Cardiac fibroblast (primary cell): ENCODE measurements around the gene USP17L10.
"Not testable (repeated sequence)": the region's sequence is repeated elsewhere in the genome, so short reads cannot be mapped to it uniquely, and the experiment has no call there.

Experiments
- DNase-seq, 2 donors: peaks; one replicate each; pipeline versions ENCODE4 v3.0.0 to v3.0.0-alpha.2; 2010; ENCODE audit warnings: low read depth in 2 of 2
- H3K4me3 ChIP-seq, 2 donors: replicated peaks in 1 of 2; 1 replicate in 1 of 2; 2 replicates in 1 of 2; pipeline ENCODE4 v1.5.1; 2011; ENCODE audit warnings: low read depth in 2 of 2, low read length in 2 of 2, mild to moderate bottlenecking in 2 of 2, moderate library complexity in 1 of 2

Gene USP17L10, protein sequence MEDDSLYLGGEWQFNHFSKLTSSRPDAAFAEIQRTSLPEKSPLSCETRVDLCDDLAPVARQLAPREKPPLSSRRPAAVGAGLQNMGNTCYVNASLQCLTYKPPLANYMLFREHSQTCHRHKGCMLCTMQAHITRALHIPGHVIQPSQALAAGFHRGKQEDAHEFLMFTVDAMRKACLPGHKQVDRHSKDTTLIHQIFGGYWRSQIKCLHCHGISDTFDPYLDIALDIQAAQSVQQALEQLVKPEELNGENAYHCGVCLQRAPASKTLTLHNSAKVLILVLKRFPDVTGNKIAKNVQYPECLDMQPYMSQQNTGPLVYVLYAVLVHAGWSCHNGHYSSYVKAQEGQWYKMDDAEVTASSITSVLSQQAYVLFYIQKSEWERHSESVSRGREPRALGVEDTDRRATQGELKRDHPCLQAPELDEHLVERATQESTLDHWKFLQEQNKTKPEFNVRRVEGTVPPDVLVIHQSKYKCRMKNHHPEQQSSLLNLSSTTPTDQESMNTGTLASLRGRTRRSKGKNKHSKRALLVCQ

DNA sequence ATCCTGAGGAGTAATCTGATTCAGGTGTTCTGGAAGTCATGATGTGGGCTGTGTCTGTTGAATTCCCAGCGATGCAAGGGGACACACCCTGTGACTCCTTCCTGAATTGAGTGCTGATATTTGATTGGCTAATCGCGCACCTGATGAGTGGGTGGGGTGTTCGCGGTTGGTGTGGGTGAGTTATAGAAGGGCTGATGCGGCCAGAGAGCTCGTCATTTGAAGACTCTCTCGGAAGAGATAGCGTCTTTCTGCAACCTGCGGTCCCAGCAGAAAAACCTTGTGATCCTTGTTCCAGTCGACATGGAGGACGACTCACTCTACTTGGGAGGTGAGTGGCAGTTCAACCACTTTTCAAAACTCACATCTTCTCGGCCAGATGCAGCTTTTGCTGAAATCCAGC, at the start of gene USP17L10:
Gene USP17L10 (plus strand): TSS at position 301 of the 400 bp plus-strand sequence. CDS start 0 bp downstream, at position 301.
- not testable (repeated sequence) for H3K4me3 ChIP-seq, DNase-seq

DNA sequence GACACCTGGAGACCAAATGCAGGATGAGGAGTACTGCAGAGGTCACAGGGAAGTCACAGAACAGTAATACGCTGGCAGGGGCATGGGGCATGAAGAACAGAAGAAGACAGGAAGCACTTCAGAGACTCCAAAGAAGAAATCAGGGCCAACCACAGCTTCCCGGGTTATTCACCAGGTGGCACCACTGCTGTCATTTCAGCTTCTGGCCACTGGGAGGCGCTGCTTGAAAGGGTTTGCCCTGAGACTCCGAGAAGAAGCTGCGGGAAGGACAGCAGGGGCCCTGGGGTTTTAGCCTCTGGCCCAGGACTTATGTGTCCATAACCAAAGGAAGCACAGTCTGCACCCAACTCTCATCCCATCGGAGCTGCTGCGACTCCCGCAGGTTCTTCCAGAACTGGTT, 44.5 kb upstream of the USP17L10 start:
- DNase-seq = peak in 1 of 2 donors; percentile 14
- not testable (repeated sequence) for H3K4me3 ChIP-seq

DNA sequence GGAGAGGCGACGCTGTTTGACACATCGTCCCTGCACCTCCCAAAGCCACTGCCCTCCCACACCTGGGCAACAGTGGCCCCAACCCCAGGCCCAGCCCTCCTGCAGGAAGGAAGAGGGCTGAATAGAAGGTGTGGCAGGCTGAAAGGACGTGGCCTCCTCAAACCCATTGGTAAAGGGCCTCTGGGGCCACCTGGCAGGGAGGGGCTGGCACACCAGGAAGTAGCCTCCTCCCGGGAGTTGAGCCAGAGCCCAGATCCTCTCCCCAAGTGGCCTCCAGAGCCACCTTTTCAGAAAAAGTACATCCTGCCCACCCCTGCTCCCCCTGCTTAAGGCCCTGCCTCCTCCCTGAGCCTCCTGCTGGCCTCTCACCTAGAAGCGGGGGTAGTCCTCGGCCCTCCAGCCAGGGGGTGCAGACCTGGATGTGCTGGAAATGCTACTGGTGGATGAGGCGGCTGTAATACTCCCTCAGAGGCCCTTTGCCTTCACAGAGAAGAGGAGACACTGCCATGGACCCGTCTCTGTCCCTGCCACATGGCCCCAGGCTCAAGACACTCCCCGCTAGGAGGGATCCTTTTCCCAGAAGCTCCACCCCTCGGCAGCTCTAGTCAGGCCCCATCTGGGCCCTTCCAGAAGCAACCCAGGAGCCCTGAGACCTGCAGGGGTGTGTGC, 40.5 kb upstream of the USP17L10 start, which contains the start of gene FAM90A26:
Gene FAM90A26 (plus strand): TSS at position 619 of the 669 bp plus-strand sequence. CDS start 2,764 bp downstream, outside the sequence.
- DNase-seq = not testable (repeated sequence)

DNA sequence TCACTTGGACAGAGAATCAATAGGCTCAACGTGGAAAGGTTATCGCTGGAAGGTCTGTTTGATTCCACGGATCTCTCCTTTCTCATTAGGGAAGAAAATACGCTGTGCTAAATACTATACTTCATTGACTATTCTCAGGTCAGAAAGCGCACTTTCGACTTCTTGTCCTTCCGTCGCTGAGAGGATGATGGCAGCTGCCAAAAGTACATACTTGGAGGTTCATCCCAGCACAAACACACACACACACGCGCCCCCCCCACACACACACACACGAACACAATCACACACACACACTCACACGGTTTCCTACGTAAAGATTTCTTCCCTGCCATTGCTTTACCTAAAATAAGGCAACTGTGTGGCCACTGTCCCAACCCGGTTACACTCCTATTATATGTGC, 4.2 kb downstream of the USP17L10 start:
- not testable (repeated sequence) for DNase-seq, H3K4me3 ChIP-seq

More for the DNA sequence above, 40.5 kb upstream of the USP17L10 start, which contains the start of gene FAM90A26:
- H3K4me3 ChIP-seq = not testable (repeated sequence)

DNA sequence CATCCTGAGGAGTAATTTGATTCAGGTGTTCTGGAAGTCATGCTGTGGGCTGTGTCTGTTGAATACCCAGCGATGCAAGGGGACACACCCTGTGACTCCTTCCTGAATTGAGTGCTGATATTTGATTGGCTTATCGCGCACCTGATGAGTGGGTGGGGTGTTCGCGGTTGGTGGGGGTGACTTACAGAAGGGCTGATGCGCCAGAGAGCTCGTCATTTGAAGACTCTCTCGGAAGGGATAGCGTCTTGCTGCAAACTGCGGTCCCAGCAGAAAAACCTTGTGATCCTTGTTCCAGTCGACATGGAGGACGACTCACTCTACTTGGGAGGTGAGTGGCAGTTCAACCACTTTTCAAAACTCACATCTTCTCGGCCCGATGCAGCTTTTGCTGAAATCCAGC, 4.6 kb downstream of the USP17L10 start, which contains the start of gene USP17L11:
Gene USP17L11 (plus strand): TSS at position 301 of the 400 bp plus-strand sequence. CDS start 0 bp downstream, at position 301.
- not testable (repeated sequence) for H3K4me3 ChIP-seq

DNA sequence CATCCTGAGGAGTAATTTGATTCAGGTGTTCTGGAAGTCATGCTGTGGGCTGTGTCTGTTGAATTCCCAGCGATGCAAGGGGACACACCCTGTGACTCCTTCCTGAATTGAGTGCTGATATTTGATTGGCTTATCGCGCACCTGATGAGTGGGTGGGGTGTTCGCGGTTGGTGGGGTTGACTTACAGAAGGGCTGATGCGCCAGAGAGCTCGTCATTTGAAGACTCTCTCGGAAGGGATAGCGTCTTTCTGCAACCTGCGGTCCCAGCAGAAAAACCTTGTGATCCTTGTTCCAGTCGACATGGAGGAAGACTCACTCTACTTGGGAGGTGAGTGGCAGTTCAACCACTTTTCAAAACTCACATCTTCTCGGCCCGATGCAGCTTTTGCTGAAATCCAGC, 9.4 kb downstream of the USP17L10 start, which contains the start of gene USP17L12:
Gene USP17L12 (plus strand): TSS at position 301 of the 400 bp plus-strand sequence. CDS start 0 bp downstream, at position 301.
- H3K4me3 ChIP-seq, DNase-seq: not testable (repeated sequence)

More for the DNA sequence above, 4.6 kb downstream of the USP17L10 start, which contains the start of gene USP17L11:
- DNase-seq = not testable (repeated sequence)

DNA sequence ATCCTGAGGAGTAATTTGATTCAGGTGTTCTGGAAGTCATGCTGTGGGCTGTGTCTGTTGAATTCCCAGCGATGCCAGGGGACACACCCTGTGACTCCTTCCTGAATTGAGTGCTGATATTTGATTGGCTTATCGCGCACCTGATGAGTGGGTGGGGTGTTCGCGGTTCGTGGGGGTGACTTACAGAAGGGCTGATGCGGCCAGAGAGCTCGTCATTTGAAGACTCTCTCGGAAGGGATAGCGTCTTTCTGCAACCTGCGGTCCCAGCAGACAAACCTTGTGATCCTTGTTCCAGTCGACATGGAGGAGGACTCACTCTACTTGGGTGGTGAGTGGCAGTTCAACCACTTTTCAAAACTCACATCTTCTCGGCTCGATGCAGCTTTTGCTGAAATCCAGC, 14.1 kb downstream of the USP17L10 start, which contains the start of gene USP17L13:
Gene USP17L13 (plus strand): TSS at position 301 of the 400 bp plus-strand sequence. CDS start 0 bp downstream, at position 301.
- DNase-seq, H3K4me3 ChIP-seq: not testable (repeated sequence)

DNA sequence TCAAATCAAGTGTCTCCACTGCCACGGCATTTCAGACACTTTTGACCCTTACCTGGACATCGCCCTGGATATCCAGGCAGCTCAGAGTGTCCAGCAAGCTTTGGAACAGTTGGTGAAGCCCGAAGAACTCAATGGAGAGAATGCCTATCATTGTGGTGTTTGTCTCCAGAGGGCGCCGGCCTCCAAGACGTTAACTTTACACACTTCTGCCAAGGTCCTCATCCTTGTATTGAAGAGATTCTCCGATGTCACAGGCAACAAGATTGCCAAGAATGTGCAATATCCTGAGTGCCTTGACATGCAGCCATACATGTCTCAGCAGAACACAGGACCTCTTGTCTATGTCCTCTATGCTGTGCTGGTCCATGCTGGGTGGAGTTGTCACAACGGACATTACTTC, 19.8 kb downstream of the USP17L10 start:
- DNase-seq, H3K4me3 ChIP-seq: not testable (repeated sequence)

DNA sequence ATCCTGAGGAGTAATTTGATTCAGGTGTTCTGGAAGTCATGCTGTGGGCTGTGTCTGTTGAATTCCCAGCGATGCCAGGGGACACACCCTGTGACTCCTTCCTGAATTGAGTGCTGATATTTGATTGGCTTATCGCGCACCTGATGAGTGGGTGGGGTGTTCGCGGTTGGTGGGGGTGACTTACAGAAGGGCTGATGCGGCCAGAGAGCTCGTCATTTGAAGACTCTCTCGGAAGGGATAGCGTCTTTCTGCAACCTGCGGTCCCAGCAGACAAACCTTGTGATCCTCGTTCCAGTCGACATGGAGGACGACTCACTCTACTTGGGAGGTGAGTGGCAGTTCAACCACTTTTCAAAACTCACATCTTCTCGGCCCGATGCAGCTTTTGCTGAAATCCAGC, 23.6 kb downstream of the USP17L10 start, which contains the start of gene USP17L15:
Gene USP17L15 (plus strand): TSS at position 301 of the 400 bp plus-strand sequence. CDS start 0 bp downstream, at position 301.
- H3K4me3 ChIP-seq, DNase-seq: not testable (repeated sequence)

DNA sequence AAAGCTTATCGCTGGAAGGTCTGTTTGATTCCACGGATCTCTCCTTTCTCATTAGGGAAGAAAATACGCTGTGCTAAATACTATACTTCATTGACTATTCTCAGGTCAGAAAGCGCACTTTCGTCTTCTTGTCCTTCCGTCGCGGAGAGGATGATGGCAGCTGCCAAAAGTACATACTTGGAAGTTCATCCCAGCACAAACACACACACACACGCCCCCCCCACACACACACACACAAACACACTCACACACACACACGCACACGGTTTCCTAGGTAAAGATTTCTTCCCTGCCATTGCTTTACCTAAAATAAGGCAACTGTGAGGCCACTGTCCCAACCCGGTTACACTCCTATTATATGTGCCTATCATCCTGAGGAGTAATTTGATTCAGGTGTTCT, 28.0 kb downstream of the USP17L10 start:
- DNase-seq, H3K4me3 ChIP-seq: not testable (repeated sequence)

DNA sequence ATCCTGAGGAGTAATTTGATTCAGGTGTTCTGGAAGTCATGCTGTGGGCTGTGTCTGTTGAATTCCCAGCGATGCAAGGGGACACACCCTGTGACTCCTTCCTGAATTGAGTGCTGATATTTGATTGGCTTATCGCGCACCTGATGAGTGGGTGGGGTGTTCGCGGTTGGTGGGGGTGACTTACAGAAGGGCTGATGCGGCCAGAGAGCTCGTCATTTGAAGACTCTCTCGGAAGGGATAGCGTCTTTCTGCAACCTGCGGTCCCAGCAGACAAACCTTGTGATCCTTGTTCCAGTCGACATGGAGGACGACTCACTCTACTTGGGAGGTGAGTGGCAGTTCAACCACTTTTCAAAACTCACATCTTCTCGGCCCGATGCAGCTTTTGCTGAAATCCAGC, 33.1 kb downstream of the USP17L10 start, which contains the start of gene USP17L17:
Gene USP17L17 (plus strand): TSS at position 301 of the 400 bp plus-strand sequence. CDS start 0 bp downstream, at position 301.
- DNase-seq, H3K4me3 ChIP-seq: not testable (repeated sequence)

DNA sequence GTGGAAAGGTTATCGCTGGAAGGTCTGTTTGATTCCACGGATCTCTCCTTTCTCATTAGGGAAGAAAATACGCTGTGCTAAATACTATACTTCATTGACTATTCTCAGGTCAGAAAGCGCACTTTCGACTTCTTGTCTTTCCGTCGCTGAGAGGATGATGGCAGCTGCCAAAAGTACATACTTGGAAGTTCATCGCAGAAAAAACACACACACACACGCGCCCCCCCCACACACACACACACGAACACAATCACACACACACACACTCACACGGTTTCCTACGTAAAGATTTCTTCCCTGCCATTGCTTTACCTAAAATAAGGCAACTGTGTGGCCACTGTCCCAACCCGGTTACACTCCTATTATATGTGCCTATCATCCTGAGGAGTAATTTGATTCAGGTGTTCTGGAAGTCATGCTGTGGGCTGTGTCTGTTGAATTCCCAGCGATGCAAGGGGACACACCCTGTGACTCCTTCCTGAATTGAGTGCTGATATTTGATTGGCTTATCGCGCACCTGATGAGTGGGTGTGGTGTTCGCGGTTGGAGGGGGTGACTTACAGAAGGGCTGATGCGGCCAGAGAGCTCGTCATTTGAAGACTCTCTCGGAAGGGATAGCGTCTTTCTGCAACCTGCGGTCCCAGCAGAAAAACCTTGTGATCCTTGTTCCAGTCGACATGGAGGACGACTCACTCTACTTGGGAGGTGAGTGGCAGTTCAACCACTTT, 37.7 kb downstream of the USP17L10 start, which contains the start of gene USP17L18:
Gene USP17L18 (plus strand): TSS at position 678 of the 728 bp plus-strand sequence. CDS start 0 bp downstream, at position 678.
- not testable (repeated sequence) for H3K4me3 ChIP-seq, DNase-seq

DNA sequence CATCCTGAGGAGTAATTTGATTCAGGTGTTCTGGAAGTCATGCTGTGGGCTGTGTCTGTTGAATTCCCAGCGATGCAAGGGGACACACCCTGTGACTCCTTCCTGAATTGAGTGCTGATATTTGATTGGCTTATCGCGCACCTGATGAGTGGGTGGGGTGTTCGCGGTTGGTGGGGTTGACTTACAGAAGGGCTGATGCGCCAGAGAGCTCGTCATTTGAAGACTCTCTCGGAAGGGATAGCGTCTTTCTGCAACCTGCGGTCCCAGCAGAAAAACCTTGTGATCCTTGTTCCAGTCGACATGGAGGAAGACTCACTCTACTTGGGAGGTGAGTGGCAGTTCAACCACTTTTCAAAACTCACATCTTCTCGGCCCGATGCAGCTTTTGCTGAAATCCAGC, 42.6 kb downstream of the USP17L10 start, which contains the start of gene USP17L19:
Gene USP17L19 (plus strand): TSS at position 301 of the 400 bp plus-strand sequence. CDS start 0 bp downstream, at position 301.
- not testable (repeated sequence) for DNase-seq, H3K4me3 ChIP-seq

DNA sequence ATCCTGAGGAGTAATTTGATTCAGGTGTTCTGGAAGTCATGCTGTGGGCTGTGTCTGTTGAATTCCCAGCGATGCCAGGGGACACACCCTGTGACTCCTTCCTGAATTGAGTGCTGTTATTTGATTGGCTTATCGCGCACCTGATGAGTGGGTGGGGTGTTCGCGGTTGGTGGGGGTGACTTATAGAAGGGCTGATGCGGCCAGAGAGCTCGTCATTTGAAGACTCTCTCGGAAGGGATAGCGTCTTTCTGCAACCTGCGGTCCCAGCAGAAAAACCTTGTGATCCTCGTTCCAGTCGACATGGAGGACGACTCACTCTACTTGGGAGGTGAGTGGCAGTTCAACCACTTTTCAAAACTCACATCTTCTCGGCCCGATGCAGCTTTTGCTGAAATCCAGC, 47.4 kb downstream of the USP17L10 start, which contains the start of gene USP17L20:
Gene USP17L20 (plus strand): TSS at position 301 of the 400 bp plus-strand sequence. CDS start 0 bp downstream, at position 301.
- DNase-seq, H3K4me3 ChIP-seq: not testable (repeated sequence)
